GM10847 (cell line): ENCODE results near the gene KY.

ENCODE experiments used
- POLR2A ChIP-seq: IDR thresholded peaks from 2 replicates; pipeline ENCODE4 v1.6.1; 2011; ENCODE audit not compliant: insufficient read length; ENCODE audit errors: extremely low read depth

Gene KY

DNA sequence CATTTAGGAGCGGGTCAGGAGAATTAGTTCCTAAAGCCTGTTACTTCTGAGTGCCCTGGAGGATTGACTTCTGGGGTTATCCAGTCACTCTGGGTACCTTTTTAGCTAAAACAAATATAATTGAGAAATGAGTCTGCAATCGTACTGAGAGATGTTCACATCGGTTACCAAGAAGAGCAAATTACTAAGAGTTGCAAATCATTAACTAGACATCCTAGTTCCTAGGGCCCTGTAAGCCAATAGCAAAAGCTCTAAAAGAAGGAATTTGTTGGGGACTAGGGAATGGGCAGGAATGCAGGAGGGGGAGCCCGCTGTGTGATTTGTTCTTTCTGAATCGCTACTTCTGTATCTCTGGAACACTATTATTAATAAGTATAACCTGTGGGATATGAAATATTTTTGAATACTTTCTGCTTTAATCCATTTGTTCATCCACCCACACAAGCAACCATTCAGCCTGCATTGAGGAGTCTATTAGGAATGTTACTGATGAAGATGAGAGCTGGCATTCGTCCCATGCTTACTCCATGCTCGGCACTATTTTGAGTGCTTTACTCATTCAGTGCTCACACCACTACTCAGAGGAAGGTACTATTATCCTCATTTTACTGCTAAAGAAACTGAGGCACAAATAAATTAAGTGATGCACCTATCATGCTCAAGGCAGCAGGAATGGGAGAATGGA lies 31.5 kb upstream of the KY start:
- TF ChIP-seq POLR2A: no peak

DNA sequence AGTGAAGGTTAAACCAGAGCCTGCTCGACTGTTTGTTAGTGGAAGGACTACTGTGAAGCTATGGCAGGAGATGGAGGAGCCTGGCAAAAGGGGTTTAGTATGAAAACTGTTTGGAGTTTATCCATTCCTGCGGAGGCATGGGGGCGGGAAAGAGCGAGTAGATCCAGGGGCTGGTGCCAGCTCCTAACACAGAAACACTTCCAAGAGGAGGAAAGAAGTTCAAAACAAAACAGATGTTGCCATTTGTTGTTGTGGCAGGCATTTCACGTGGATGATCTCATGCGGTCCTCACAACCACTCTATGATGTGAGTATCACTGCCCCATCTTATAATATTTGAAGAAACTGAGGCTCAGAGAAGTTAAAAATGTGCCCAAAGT lies 30.7 kb upstream of the KY start:
- no peak for TF ChIP-seq POLR2A

DNA sequence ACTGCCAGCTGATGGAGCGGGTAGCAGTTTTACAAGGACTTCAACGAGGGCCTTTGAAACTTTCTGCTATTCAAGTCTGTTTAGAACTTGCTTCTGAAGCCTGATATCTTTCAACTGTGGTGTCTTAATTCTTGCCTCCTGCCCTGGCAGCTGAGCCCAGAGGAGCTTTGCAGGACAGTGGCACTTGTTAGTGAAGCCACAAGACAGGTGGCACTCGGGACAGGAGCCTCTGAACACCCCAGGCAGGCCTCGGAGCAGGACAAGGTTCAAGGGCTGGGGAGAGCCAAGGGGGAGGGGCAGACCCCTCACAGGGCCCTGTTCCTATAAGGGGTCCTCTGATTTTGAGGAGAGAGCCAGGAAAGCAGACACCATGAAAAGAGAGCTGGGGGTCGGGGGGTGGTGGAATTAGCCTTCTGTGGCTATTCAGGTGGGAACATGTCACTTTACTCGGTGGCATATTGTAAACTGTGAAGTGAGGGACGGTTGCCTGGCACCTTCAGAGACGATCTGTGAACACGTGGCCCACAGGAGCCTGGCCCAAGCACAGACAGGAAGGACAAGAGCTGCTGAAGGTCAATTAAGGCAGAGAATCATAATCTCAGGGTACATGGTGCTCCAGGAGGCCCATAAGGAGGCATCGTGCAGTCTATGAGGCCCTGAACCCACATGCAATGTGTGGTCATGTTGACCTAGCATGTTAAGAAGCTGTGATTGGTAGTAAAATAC lies 30.1 kb upstream of the KY start:
- no peak for TF ChIP-seq POLR2A

DNA sequence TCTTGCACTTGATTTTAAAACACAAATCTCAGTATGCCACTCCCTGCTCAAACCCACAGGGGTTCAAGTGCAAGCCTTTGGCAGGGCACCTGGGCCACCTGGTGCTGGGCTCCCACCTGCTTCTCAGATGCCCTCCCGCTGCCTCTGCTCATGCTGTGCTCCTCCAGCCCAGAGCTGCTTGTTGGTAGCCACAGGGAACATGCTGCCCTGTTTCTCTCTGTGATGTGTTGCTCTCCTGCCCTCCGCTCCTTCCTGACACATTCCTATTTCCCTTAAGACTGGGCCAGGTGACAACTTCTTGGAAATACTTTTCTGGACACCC lies 27.1 kb upstream of the KY start:
- TF ChIP-seq POLR2A: no peak

DNA sequence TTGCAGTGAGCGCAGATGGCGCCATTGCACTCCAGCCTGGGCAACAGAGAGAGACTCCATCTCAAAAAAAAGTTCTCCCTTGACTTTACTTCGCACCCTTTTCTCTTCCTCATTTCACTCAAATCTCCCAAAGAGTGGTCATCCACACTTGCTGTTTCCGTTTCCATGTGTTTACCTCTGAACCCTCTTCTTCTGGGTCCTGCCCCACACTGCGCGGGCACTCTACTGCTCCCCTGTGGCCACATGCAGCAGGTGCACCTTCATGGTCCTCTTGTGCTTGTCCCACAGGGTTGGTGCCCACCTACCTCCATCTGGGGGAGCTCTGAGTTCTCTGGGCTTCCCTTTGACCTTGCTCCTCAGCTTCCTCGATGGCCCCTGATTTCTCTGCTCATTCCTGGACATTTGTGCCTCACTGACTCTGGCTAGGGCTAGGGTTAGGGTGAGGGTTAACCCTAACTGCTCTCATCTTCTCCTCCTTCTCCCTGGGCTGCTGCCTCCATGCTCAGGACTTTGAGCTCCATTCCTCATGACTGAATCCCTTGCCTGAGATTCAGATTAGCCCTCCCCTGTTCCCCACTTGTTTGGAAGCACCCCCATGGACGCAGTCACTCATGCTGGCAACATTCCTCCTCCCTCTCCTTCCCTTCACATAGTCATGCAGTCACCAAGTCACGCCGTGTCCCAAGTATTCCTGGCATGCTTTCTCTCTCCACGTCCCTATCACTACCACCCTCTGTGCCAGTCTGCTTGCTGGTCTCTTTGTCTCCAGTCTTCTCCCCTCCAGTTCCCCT lies 26.6 kb upstream of the KY start:
- TF ChIP-seq POLR2A: no peak

DNA sequence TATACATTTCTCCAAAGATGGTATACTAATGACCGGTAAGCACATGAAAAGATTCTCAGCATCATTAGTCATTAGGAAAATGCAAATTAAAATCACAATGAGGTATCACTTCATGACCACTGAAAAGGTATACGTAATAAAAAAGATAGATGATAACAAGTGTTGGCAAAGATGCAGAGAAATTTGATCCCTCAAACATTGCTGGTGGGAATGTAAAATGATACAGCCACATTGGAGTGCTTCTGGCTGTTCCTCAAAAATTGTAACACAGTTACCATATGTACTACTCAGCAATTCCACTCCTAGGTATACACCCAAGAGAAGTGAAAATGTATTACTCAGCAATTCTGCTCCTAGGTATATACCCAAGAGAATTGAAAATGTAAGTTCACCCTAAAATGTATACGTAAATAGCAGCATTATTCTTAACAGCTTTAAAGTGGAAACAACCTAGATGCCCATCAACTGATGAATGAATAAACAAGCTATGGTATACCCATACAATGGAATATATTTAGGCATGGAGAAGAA lies 25.0 kb upstream of the KY start:
- TF ChIP-seq POLR2A: no peak

DNA sequence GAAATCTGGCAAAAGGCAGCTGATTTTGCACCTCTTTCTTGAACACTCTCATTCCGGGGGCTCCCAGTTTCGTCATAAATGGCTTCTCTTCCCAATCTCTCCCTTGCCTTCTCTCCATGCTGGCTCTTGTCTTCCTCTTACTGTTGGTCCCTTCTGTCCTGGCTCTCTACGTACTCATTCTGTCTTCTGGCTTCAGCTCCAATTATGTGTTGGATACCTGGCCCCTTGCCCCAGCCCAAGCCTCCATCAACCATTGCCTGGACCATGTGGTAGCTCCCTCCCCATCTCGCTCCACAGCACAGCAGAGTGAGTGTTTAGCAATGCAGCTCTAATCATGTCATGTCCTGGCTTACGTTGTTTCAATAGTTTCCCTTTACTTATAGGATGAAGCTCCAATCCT lies 21.7 kb upstream of the KY start:
- TF ChIP-seq POLR2A: no peak

DNA sequence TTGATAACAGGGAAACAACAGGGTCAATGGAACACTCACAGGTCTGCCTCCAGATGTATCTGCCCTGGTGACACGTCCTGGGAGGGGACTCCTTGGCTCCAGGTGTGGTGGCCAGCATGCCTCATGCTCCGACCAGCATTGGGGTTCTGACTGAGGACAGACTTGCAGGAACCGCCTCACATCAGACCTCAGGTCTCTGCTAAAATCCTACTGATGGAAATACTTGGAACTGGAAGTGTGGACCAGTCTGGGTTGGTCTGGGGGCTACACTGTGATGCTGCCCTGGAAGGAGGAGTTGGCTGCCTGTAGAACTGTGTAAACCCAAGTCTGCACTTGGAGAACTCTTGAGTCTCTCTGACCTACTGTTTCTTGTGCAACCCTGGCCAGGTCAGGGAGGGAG lies 17.1 kb upstream of the KY start:
- no peak for TF ChIP-seq POLR2A

DNA sequence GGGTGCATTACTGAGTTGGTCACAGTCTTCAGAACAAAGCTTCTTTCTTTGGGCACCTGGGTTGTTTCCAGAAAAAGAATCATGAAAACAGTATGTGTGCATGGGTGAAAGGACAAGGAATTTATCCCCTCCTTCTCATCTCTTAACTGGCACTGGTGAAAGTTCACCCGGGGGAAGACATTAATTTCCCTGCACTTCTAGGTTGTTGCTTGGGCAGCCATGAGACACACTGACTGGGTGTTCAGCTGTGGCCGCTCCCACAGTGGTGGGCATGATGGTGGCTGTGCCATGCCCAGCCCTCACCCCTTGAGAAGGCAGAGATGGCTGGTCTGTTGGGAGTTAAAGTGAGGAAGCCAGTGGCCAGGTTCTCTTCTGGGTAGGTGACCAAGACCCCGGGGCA lies 16.6 kb upstream of the KY start:
- TF ChIP-seq POLR2A: no peak

DNA sequence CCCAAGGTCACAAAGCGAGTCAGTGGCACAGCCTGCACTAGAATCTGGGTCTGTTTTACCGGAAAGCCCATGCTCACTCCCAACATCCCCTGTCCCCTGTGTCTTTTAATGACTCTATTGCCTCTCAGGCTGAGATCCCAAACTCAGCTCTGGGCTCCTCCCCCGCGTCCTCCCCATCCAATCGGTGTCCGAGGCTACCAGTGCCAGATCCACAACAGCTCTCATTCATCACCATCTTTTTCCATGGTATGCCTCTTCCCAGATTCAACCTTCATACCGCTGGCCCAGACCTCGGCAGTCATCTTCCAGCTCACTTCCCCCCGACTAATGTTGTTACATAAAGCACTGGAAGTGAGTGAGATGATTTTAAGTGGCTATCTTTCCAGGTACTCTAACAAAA lies 16.1 kb upstream of the KY start:
- no peak for TF ChIP-seq POLR2A

DNA sequence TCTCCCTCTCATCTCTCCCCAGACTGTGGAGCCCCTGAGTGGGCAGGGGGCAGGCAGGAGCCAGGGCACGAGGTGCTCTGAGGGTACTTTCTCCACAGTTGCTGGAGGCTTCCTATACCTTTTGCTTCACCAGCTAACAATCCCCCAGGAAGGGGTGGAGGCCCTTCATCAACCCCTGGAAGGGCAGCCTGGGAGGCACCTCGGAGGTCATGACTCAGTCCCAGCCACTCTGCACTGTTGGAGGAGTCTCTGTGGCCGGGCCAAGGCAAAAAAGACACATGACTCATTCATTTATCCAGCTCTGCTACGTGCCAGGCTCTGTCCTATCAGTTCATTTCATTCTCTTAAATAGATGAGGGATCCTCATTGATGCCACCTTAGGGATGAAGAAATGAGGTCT lies 15.6 kb upstream of the KY start:
- TF ChIP-seq POLR2A: no peak

DNA sequence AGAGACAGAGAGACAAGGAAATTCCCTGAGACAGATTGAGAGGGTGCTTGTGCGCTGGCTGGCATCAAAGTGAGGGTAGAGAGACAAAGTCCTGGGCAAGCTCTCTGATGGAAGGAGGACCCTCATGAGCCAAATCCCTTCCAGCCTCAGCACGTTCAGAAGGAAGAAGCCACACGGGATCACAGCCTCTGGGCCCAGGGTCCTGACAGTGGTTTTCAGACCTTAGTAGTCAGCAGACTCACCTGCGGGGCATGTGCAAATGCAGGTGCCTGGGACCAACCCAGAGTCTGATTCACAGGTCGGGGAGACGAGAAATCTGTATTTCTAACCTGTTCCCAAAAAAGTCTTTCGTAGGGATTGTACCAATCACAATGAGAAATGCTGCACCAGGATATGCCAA lies 15.2 kb upstream of the KY start:
- no peak for TF ChIP-seq POLR2A

DNA sequence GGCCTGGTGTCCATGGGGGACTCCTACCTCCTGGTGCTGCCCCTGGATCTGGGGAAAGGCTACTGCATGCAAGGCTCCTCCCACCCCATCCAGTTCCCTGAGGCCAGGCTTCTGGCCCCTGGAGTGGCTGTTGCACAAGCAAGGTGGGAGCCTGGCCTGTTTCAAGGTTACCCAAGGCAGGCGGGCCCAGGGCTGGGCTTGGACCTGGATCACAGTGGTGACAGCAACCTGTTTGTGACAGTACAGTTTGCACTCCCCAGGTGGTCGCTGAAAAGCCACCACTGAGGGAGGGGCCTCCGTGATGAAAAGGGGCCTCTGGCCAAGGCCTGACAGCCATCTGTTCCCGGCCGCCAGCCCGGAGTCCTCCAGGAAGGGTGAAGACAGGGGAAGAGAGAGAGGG lies 14.4 kb upstream of the KY start:
- TF ChIP-seq POLR2A: no peak

DNA sequence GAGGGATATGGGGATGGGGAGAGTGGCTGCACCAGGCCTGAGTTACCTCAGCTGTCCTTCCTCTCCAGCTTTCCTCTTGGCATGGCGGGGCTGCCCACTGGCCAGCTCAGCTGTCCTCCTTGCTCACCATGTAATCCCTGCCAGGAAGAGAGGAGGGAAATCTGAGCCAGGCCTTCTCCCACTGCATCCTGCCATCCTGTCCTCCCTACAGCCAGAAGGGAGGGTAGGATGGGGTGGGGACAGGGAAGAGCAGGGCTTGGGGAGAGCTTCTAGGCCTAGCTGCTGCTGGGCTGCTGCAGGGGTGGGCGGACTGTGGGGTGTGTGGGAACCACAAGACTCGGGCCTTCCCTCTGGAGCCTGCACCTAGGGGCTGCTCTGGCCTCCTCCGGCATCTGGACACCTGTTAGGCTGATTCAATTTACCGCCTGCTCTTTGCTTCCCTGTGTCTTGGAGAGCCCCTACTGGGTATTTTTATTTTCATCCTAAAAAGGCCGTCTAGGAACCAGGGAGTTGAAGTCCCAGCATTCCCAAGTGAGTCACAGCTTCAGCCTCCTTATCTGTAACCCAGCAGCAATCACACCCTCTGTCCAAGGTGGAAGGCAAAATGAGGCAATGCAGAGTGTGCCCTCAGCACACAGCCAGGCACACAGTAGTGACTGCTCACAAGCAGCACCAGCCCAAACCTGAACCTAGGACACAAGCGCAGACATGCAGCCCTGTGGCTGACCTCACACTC lies 13.1 kb upstream of the KY start:
- no peak for TF ChIP-seq POLR2A

DNA sequence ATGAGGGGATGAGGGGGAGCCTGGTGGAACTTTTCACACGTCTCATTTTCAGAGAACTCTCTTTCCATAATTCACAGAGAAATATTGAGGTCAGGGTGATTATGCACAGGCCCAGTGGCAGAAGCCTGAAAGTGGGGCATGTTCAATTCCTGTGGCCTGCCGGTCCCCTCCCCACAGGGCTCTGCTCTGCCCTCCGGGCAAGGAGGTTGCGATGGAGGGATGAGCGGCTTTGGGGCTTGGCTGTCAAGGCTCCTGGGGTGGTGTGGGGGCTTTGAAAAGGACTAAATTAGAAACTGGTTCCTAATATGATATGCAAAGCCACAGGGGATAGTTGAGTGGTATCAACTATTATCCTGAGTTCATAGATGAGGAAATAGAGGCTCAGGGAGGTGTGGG lies 9.2 kb upstream of the KY start:
- TF ChIP-seq POLR2A: no peak
